ENCODE results near the gene CAMK2D. TPM values are rescaled to one million over a fixed set of nuclear protein-coding genes. Genes with fewer than 3 reads are reported as not detected.

The CAMK2D gene
- total RNA-seq, 2 experiments from 2014 or later = 42.8 to 46.7 TPM

DNA sequence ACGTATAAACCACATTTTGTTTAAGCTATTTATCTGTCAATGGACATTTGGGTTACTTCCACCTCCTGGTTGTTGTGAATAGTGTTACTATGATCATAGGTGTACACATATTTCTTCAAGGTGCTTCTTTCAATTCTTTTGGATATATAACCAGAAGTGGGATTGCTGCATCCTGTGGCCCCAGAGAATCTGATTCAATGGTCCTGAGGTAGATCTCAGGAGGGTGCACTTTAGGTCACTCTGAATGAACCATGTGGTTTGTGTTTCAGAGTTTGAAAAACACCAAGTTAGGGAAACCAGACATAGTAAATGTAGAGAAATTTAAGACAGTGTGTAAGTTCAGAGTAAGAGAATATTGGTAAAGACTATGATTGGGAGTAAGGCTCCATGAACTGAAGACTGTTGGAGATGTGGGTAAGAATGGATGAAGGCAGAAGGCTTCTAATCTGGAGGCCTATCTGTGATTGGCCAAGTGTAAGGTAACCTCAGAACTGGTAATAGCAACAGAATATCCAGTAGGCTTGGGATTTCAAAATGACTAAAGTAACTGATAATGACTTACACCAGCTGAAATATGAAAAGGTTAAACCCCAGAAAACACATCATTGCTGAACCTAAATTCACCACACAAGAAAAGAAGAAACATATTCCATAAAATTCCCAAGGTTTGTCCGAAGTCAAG is 236.9 kb downstream of the CAMK2D start:
- Mint-ChIP-seq H3K4me3 (no peak overlapping the region), H3K4me1 (peaks cover 13% of the 10 kb centered on the region), H3K9me3 (no peaks in the 10 kb centered on the region), H3K36me3 (peaks cover 47% of the 10 kb centered on the region), H3K27ac (peak overlapping the region; percentile 67), H3K27me3 (no peaks in the 10 kb centered on the region)
- no peak for DNase-seq

DNA sequence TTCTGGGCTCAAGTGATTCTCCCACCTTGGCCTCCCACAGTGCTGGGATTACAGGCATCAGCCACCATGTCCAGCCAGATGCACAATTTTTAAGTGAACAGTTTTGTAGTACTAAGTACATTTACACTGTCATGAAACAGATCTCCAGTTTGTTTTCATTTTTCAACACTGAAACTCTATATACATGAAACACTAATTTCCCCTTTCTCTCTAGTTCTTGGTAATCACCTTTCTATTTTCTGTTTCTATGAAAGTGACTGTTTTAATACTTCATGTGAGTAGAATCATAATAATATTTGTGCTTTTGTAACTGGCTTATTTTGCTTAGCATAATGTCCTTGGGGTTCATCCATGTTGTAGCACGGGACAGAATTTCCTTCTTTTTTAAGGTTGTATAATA is 237.4 kb downstream of the CAMK2D start:
- Mint-ChIP-seq H3K27me3 (no peaks in the 10 kb centered on the region), H3K4me3 (no peak overlapping the region), H3K27ac (peak overlapping the region; percentile 79), H3K9me3 (no peaks in the 10 kb centered on the region), H3K36me3 (peaks cover 46% of the 10 kb centered on the region), H3K4me1 (peaks cover 13% of the 10 kb centered on the region)
- DNase-seq = no peak

DNA sequence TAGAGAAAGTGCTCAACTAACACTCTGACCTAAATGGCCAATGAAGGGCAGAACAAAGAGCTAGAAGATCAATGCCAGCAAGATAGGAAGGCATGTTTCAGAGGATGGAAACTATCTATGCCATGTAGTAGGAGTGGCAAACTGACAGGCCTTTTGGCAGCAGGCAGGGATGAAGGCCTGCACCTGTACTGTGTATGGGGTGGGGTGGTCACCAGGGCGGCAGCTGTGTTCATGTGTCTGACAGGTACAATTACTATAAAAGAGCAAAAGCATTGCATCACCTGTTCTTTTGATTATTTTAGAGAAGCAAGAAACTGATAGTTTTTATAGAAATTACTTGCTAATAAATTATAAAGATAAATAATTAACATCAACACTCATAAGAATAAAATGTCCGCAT is 239.1 kb downstream of the CAMK2D start:
- Mint-ChIP-seq H3K27me3 (no peaks in the 10 kb centered on the region), H3K4me3 (no peak overlapping the region), H3K27ac (no peak overlapping the region), H3K36me3 (peaks cover 53% of the 10 kb centered on the region), H3K4me1 (peaks cover 13% of the 10 kb centered on the region), H3K9me3 (no peaks in the 10 kb centered on the region)
- DNase-seq = no peak

DNA sequence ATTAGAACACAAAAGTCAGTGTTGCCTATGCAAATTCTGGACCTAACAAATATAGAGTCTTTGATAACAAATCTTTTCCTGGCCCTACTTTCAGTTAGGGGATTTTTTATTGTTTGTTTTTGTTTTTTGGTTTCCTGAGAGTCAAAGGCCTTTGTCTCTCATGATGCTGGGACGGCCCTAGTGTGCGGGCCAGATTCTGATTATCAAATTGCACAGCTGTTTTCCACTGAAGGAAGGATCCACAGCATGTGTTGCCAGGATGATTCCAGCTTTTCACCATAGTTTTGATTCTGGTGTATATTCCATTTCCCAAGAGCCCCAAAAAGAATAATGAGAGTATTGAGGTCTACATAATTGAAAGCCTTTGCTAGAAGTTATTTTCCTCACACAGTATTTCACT is 248.2 kb downstream of the CAMK2D start:
- Mint-ChIP-seq H3K27ac (no peak overlapping the region), H3K9me3 (no peaks in the 10 kb centered on the region), H3K27me3 (no peaks in the 10 kb centered on the region), H3K4me3 (no peak overlapping the region), H3K4me1 (no peaks in the 10 kb centered on the region), H3K36me3 (peaks cover 25% of the 10 kb centered on the region)
- no peak for DNase-seq

DNA sequence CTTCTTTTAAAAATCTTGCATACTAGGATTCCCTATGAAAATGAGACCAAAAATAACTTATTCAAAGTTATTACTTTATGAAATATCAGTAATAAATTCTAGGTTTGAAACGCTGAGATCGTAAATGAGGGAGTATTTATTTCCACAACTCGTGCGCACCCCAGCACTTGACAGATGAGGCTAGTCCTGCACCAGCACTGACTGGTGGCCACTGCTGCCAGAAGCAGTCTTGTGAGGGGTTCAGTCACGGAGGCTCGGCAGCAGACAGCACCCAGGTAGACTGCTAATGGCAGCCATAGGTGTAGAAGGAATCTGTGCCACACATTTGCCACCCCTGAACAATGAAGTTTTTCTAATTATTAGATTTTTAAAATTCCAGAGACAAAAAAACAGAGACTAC is 248.7 kb downstream of the CAMK2D start:
- Mint-ChIP-seq H3K36me3 (peaks cover 30% of the 10 kb centered on the region), H3K4me3 (no peak overlapping the region), H3K27ac (no peak overlapping the region), H3K27me3 (no peaks in the 10 kb centered on the region), H3K9me3 (no peaks in the 10 kb centered on the region), H3K4me1 (no peaks in the 10 kb centered on the region)
- DNase-seq = no peak

DNA sequence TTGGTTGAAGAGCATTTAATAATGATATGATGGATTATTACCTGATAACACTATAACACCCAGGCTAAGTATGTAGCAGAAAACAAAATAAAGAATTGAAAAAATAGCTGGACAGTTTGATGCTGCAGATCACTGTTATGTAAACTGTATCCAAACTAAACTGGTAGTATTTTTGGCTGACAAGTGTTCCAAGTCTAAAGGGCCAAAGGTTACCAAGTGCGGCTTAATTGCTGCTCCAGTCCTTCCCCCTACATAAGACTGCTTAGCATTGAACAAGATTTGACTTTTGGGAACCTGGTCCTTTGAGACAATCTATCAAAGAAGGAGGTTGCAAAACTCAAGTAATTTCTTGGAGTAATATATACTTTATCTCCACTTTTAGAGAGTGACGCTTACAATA is 249.6 kb downstream of the CAMK2D start:
- Mint-ChIP-seq H3K4me1 (no peaks in the 10 kb centered on the region), H3K4me3 (no peak overlapping the region), H3K36me3 (peaks cover 27% of the 10 kb centered on the region)

DNA sequence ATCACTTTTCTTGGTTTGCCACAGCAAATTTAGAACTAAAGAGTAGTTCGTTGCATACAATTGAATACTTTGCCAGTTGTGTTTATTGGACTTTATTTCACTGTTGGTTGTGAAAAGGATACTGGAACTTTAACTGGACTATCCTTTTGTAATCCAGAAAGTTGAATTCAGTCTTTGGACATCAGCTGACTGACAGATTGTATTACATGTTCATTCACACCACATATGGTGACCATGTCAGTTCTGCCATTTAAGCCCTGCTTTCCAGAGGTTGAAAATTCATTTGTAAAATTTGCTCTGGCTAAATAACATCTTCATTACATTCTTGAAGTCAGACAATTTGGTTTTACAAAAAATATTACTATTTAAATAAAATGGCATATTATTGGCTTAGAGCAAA is 251.7 kb downstream of the CAMK2D start:
- Mint-ChIP-seq H3K4me3 (no peak overlapping the region), H3K36me3 (peaks cover 37% of the 10 kb centered on the region), H3K27ac (no peak overlapping the region)

More for the DNA sequence above, 249.6 kb downstream of the CAMK2D start:
- Mint-ChIP-seq H3K27me3 (no peaks in the 10 kb centered on the region), H3K9me3 (no peaks in the 10 kb centered on the region), H3K27ac (no peak overlapping the region)
- DNase-seq = no peak

DNA sequence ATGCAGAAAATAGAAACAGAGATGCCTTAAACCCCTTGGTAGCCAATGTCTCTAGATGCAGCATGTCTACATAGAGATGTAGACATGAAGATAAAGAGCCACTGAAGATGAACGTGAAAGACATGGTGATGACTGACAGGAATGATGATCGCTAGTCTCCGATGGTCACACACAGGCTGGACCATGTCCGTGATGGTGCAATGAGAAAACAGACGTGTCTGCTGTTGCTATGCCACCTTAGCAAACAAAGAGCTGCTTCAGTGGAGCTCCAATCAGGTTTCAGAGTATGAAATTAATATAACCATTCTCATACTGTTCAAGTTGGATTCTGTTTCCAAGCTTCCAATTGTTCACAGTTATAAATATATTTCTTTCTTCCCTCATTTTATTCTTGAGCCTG is 256.5 kb downstream of the CAMK2D start:
- Mint-ChIP-seq H3K27ac (no peak overlapping the region), H3K4me3 (no peak overlapping the region), H3K36me3 (peaks cover 38% of the 10 kb centered on the region), H3K9me3 (no peaks in the 10 kb centered on the region), H3K4me1 (no peaks in the 10 kb centered on the region), H3K27me3 (no peaks in the 10 kb centered on the region)
- no peak for DNase-seq

More for the DNA sequence above, 251.7 kb downstream of the CAMK2D start:
- Mint-ChIP-seq H3K9me3 (no peaks in the 10 kb centered on the region), H3K4me1 (no peaks in the 10 kb centered on the region), H3K27me3 (no peaks in the 10 kb centered on the region)
- DNase-seq = no peak

DNA sequence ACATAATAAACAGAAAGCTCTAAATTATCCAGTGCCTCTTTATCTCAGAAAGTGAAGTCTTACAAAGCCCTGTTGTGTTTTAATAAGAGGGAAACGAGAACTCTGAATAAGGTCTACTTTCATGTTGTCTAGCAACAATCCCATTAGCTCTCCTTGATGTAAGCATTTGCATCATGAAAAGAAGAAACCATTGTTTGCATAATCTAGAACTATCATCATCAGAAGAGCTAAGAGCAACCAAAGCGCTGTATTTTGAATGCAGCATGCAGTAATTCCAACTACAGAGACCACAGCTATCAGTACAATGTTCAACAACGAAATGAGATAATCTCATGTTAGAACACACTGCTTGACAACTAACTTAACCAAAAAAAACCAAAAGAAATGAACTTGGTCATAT is 257.1 kb downstream of the CAMK2D start:
- Mint-ChIP-seq H3K27me3 (no peaks in the 10 kb centered on the region), H3K4me3 (no peak overlapping the region), H3K27ac (no peak overlapping the region), H3K9me3 (no peaks in the 10 kb centered on the region), H3K4me1 (no peaks in the 10 kb centered on the region), H3K36me3 (peaks cover 41% of the 10 kb centered on the region)
- no peak for DNase-seq

DNA sequence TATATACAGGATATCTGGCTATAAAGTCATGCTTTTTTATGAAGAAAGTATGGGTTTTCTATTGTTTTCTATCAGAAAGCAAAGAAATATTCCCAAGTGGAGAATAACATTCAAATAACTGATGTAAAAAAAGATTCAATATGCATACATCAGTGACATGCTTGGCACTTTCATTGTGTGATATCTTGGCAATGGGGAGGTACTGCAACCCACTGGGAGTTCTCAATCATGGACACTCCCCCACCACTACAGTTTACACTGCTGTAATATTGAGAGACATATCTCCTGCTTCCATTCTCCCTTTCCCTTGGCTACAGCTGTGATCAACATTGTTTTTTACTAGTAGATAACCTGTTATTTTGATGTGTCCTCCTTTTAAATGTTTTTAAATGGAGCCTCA is 257.8 kb downstream of the CAMK2D start:
- Mint-ChIP-seq H3K36me3 (peaks cover 43% of the 10 kb centered on the region), H3K4me3 (no peak overlapping the region), H3K27me3 (no peaks in the 10 kb centered on the region), H3K27ac (no peak overlapping the region), H3K9me3 (no peaks in the 10 kb centered on the region), H3K4me1 (no peaks in the 10 kb centered on the region)
- DNase-seq = no peak

DNA sequence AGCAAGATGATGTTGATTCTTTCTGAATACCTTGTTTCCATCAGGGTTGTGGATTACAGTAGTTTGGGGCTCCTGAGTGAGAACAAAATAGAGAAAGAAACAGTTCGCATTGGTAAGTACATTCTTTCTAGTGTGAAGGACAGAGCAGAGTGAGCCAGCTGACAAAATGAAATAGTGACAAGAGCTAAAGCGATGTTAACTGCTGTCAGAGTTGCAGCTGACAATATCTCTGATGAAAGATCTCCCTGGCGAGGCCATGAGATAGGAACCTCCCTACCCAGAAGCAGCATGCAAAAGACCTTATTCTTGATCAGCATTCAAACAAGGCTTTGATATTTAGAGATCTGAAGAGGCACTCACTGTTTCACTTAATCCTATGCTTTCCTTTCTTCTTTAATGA is 258.6 kb downstream of the CAMK2D start:
- Mint-ChIP-seq H3K36me3 (peaks cover 39% of the 10 kb centered on the region), H3K27me3 (no peaks in the 10 kb centered on the region), H3K27ac (no peak overlapping the region), H3K4me3 (no peak overlapping the region), H3K4me1 (no peaks in the 10 kb centered on the region), H3K9me3 (no peaks in the 10 kb centered on the region)
- DNase-seq = no peak

DNA sequence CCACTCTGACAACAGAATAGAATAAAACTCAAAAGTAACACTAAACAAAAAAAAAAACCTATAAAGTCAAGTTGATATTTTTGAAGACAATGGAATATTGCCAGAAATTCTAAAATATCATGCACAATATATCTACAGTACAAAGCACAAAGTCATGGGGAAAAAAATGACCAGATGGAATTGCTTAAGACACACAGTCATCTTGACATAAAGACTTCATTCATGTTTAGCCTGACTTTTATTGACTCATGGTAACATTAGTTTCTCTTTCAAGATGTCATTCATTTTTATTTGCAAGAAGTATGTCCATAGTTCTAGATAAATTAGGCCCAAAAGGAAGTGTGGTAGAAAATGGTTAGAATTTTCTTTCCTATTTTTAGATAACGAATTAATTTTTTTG is 259.1 kb downstream of the CAMK2D start:
- H3K4me1 Mint-ChIP-seq = no peaks in the 10 kb centered on the region
- H3K27me3 Mint-ChIP-seq = no peaks in the 10 kb centered on the region
- no peak overlapping the region for H3K27ac Mint-ChIP-seq
- no peak for DNase-seq
- peaks cover 43% of the 10 kb centered on the region for H3K36me3 Mint-ChIP-seq
- no peaks in the 10 kb centered on the region for H3K9me3 Mint-ChIP-seq
- no peak overlapping the region for H3K4me3 Mint-ChIP-seq

DNA sequence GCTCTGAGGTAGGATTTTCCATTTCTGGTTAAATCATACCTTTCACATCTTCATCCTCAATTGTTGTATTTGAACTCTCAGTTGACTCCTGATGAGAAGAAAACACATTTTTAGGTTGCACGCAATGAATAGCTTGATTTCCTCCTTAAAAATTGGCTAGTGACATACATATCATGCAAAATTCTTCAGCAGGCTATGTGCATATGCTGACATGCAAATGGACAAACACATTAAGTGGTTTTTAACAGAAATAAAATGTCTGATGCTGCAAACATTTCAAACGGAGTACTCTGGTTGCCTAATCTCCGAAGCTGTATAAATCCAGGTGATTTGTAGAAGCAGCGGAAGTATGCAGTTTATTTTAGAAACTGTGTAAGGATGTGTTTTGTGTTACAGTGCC is 261.1 kb downstream of the CAMK2D start:
- DNase-seq = no peak

DNA sequence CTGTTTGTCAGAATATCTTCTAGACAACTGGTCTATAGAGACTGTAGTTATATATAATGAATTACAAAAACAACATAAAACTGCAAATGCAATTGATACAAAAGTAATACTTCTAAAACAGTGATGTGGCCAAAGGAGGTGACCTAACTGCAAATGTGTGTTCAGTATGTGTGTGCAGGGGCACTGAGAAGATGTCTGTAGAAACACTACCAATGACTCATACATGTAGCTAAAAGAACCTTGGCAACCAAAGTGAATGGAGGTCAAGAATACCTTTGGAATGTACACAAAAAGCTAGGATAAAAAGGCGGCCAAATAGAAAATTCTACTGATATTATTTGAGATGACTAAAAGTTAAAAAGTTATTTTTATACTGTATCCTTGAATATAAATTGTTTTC is 261.8 kb downstream of the CAMK2D start:
- Mint-ChIP-seq H3K4me1 (no peaks in the 10 kb centered on the region), H3K9me3 (peaks cover 9% of the 10 kb centered on the region), H3K27ac (no peak overlapping the region), H3K4me3 (no peak overlapping the region), H3K27me3 (no peaks in the 10 kb centered on the region), H3K36me3 (peaks cover 57% of the 10 kb centered on the region)
- DNase-seq = no peak

More for the DNA sequence above, 261.1 kb downstream of the CAMK2D start:
- H3K36me3 Mint-ChIP-seq = peaks cover 56% of the 10 kb centered on the region
- H3K27me3 Mint-ChIP-seq = no peaks in the 10 kb centered on the region
- H3K9me3 Mint-ChIP-seq = peaks cover 3% of the 10 kb centered on the region
- no peaks in the 10 kb centered on the region for H3K4me1 Mint-ChIP-seq
- H3K4me3 Mint-ChIP-seq = no peak overlapping the region
- H3K27ac Mint-ChIP-seq = no peak overlapping the region

DNA sequence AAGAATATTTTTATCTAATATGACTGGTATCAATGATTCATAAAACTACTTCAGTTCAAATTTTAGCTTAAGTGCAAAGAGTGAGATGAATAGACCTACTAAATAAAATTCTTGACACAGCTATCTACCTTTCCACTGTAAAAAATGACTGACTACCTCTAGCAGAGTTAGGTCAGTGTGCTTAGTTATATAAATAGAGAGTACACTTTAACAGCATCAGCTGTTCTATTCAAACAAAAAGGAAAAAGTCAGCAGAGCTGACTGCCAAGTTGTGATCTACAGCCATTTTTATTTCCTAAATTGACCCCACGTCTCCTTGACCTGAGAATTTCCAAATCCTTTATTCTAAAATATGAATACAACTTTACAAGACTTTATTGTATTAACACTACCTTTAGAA is 262.4 kb downstream of the CAMK2D start:
- peaks cover 57% of the 10 kb centered on the region for H3K36me3 Mint-ChIP-seq
- H3K4me3 Mint-ChIP-seq = no peak overlapping the region
- no peaks in the 10 kb centered on the region for H3K4me1 Mint-ChIP-seq
- no peaks in the 10 kb centered on the region for H3K27me3 Mint-ChIP-seq
- peaks cover 9% of the 10 kb centered on the region for H3K9me3 Mint-ChIP-seq
- DNase-seq = no peak
- H3K27ac Mint-ChIP-seq = no peak overlapping the region

DNA sequence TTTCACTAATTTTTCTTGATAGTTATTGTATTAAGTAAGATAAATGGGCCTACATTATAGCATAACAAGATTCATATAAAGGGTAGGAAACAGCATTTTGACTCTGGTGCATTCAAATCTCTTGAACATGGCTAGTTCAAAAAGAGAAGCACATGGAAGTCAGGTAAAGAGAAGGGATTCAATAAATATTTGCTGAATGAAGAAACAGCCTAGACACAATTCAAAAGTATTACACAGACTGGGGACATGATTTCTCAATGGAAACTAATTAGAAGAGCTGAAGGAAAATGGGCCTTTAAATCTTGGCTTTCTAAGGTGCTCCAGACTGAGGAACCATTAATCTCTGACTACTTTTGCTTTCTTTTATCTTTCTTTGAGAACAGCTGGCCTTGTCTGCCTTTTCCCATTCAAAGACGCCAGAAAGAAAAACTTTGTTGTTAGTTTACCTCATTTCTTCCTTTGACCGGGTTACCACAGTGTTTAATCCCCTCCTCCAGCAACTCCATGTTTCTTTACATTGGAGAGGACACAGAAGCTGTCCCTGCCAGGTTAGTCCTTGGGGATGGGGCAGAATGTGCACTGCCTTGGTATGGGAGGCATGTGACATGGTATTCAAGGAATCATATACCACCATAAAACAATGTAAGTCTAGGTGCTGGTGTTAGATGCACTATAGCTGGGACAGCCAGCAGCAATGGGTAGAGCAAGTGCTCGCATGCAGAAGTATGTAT is 264.2 kb downstream of the CAMK2D start:
- Mint-ChIP-seq H3K36me3 (peaks cover 50% of the 10 kb centered on the region), H3K27ac (no peak overlapping the region), H3K4me1 (no peaks in the 10 kb centered on the region), H3K9me3 (peaks cover 9% of the 10 kb centered on the region), H3K4me3 (no peak overlapping the region), H3K27me3 (no peaks in the 10 kb centered on the region)
- no peak for DNase-seq
